ENCODE measurements around the gene MFSD6. TPM values are rescaled to one million over a fixed set of nuclear protein-coding genes. Genes with fewer than 3 reads are reported as not detected.

Gene MFSD6
- total RNA-seq, 1 experiment from 2014 or later, result 20.9 TPM

DNA sequence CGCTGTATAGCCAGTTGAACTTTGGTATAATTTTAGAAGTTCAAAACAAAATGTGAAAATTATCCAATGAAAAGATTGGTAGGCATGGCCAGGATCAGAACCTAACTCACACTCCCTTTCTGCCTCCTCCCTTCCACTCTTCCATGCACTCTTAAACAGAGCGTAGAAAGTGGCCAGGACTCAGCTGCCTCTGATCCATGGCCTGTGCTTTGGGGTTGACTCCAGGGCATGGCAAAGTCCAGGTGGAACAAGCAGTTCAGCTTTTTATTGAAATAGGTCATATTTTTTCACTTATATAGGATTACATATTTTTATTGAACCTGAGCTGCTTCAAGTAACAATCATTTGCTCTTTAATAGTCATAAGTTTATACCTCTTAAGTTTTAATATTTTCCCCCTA, 38.5 kb upstream of the MFSD6 start:
- ATAC-seq (no peak), DNase-seq (no peak)
- H3F3A ChIP-seq (ENCODE audit: low read length, unreplicated experiment), result no peaks in the 10 kb centered on the region
- TF ChIP-seq EZH2phosphoT487 (IDR thresholded peaks at IDR 0.05; ENCODE audit: borderline replicate concordance, low read length) (no peak), EZH2 (IDR thresholded peaks at IDR 0.05; ENCODE audit: low read length, unreplicated experiment) (no peak)
- TF ChIP-seq, protein P1, sequence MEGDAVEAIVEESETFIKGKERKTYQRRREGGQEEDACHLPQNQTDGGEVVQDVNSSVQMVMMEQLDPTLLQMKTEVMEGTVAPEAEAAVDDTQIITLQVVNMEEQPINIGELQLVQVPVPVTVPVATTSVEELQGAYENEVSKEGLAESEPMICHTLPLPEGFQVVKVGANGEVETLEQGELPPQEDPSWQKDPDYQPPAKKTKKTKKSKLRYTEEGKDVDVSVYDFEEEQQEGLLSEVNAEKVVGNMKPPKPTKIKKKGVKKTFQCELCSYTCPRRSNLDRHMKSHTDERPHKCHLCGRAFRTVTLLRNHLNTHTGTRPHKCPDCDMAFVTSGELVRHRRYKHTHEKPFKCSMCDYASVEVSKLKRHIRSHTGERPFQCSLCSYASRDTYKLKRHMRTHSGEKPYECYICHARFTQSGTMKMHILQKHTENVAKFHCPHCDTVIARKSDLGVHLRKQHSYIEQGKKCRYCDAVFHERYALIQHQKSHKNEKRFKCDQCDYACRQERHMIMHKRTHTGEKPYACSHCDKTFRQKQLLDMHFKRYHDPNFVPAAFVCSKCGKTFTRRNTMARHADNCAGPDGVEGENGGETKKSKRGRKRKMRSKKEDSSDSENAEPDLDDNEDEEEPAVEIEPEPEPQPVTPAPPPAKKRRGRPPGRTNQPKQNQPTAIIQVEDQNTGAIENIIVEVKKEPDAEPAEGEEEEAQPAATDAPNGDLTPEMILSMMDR (conservative IDR thresholded peaks at IDR 0.05; ENCODE audit: low read depth, low read length), result no peak
- H3K9me2 ChIP-seq (replicated peaks; ENCODE audit: low read length), result no peaks in the 10 kb centered on the region
- no peaks in the 10 kb centered on the region for H3K27me3 ChIP-seq (ENCODE audit: low read length)
- ChIA-PET POLR2A (ENCODE audit: unreplicated experiment) (no interaction called here), CTCF (no interaction called here)
- no peaks in the 10 kb centered on the region for H3K79me2 ChIP-seq (ENCODE audit: low read length)
- no peak overlapping the region for H3K9ac ChIP-seq (ENCODE audit: low read length)
- no peaks in the 10 kb centered on the region for H3K36me3 ChIP-seq (ENCODE audit: low read depth, low read length)
- intact Hi-C loops (cut with micrococcal nuclease), result no loop called here
- H2AFZ ChIP-seq (ENCODE audit: low read length), result no peak overlapping the region
- H3K9me3 ChIP-seq (ENCODE audit: low read length), result no peaks in the 10 kb centered on the region
- no peak overlapping the region for H3K4me2 ChIP-seq (ENCODE audit: low read length)
- H3K4me3 ChIP-seq (ENCODE audit: low read length), result no peak overlapping the region
- no peaks in the 10 kb centered on the region for H4K20me1 ChIP-seq (ENCODE audit: low read length)
- no TSS peak for BruUV-seq (replicated peaks)
- H3K4me1 ChIP-seq (ENCODE audit: insufficient read depth, low read length), result no peaks in the 10 kb centered on the region
- H3K27ac ChIP-seq (ENCODE audit: low read length), result no peak overlapping the region

DNA sequence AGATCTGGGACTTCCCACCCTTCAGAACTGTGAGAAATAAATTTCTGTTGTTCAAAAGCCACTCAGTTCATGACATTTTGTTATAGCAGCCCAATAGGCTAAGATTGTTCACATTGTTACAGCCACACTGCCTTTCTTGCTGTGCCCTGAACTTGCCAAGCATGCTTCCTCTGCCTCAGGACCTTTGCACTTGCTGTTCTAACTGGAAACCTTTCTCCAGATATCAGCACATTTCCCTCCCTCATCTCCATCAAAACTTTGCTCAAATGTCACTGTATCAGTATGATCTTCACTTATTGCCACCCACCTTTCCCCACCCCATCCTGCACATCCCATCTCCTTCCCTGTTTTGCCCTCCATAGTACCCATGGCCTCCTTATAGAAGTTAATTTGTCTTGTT, 32.1 kb upstream of the MFSD6 start:
- ChIA-PET POLR2A (ENCODE audit: unreplicated experiment) (no interaction called here), CTCF (no interaction called here)
- no peaks in the 10 kb centered on the region for H3K9me2 ChIP-seq (replicated peaks; ENCODE audit: low read length)
- intact Hi-C loops (cut with micrococcal nuclease), result no loop called here
- H3K4me2 ChIP-seq (ENCODE audit: low read length), result no peak overlapping the region
- H3K9me3 ChIP-seq (ENCODE audit: low read length), result no peaks in the 10 kb centered on the region
- H3F3A ChIP-seq (ENCODE audit: low read length, unreplicated experiment), result no peaks in the 10 kb centered on the region
- DNase-seq, result no peak
- ATAC-seq, result no peak
- H3K27me3 ChIP-seq (ENCODE audit: low read length), result no peaks in the 10 kb centered on the region
- H3K4me1 ChIP-seq (ENCODE audit: insufficient read depth, low read length), result peaks cover 16% of the 10 kb centered on the region
- no peak overlapping the region for H3K9ac ChIP-seq (ENCODE audit: low read length)
- H3K79me2 ChIP-seq (ENCODE audit: low read length), result no peaks in the 10 kb centered on the region
- TF ChIP-seq EZH2phosphoT487 (IDR thresholded peaks at IDR 0.05; ENCODE audit: borderline replicate concordance, low read length) (no peak), EZH2 (IDR thresholded peaks at IDR 0.05; ENCODE audit: low read length, unreplicated experiment) (no peak)
- TF ChIP-seq, protein P1 (conservative IDR thresholded peaks at IDR 0.05; ENCODE audit: low read depth, low read length), result no peak
- H3K36me3 ChIP-seq (ENCODE audit: low read depth, low read length), result no peaks in the 10 kb centered on the region
- no peak overlapping the region for H2AFZ ChIP-seq (ENCODE audit: low read length)
- no peaks in the 10 kb centered on the region for H4K20me1 ChIP-seq (ENCODE audit: low read length)
- no peak overlapping the region for H3K27ac ChIP-seq (ENCODE audit: low read length)
- no peak overlapping the region for H3K4me3 ChIP-seq (ENCODE audit: low read length)
- no TSS peak for BruUV-seq (replicated peaks)

DNA sequence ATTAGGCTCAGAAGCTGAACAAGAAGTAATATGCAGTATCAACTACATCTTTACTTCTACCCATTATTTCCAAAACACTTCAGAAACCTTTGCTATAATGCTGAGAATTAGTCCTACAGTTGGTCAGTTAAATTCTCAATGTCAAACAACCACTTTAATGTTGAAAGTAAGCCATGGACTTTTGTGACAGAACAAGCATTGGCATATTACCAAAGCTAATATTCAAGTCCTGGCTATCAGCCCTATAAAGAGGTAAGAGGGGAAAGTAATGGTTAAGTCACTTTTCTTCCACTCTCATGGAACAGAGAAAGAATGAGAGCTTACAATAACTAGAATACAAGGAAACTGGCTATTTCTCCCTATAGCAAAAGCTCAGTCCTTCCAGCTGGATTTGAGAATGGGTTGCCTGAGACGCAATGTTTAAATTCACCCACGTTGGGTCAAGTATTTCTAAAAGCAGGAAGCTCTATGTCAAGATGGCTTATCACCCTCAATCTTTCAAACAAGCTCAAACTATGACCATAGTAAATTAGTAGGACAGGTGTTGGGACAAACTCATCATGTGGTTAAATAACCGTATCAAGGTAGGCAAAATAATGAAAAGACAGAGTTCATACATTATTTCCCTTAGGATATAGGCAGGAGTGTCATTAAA, 31.4 kb upstream of the MFSD6 start:
- TF ChIP-seq, protein P1 (conservative IDR thresholded peaks at IDR 0.05; ENCODE audit: low read depth, low read length), result no peak
- TF ChIP-seq EZH2 (IDR thresholded peaks at IDR 0.05; ENCODE audit: low read length, unreplicated experiment) (no peak), EZH2phosphoT487 (IDR thresholded peaks at IDR 0.05; ENCODE audit: borderline replicate concordance, low read length) (no peak)
- DNase-seq (peak; percentile 40), ATAC-seq (no peak; the same call in 1 of the 2 replicates)
- ChIA-PET CTCF (interaction anchor here (0.5 kb wide), 1 partner anchor 68 kb away, joined by 5 read pairs; no protein-coding TSS in a partner anchor), POLR2A (ENCODE audit: unreplicated experiment) (no interaction called here)
- H3K79me2 ChIP-seq (ENCODE audit: low read length), result no peaks in the 10 kb centered on the region
- no peak overlapping the region for H3K4me2 ChIP-seq (ENCODE audit: low read length)
- H3K27me3 ChIP-seq (ENCODE audit: low read length), result no peaks in the 10 kb centered on the region
- no peak overlapping the region for H2AFZ ChIP-seq (ENCODE audit: low read length)
- intact Hi-C loops (cut with micrococcal nuclease), result no loop called here
- no peaks in the 10 kb centered on the region for H3K9me2 ChIP-seq (replicated peaks; ENCODE audit: low read length)
- BruUV-seq (replicated peaks), result no TSS peak
- H3F3A ChIP-seq (ENCODE audit: low read length, unreplicated experiment), result no peaks in the 10 kb centered on the region
- no peak overlapping the region for H3K9ac ChIP-seq (ENCODE audit: low read length)
- no peaks in the 10 kb centered on the region for H4K20me1 ChIP-seq (ENCODE audit: low read length)
- no peaks in the 10 kb centered on the region for H3K36me3 ChIP-seq (ENCODE audit: low read depth, low read length)
- no peaks in the 10 kb centered on the region for H3K9me3 ChIP-seq (ENCODE audit: low read length)
- H3K4me1 ChIP-seq (ENCODE audit: insufficient read depth, low read length), result peaks cover 16% of the 10 kb centered on the region
- no peak overlapping the region for H3K4me3 ChIP-seq (ENCODE audit: low read length)
- H3K27ac ChIP-seq (ENCODE audit: low read length), result no peak overlapping the region

Data from PC-3 (cell line).